GM06990 (cell line): ENCODE measurements around the gene SRRD.

Experiments
- DNase-seq: peaks from one replicate; pipeline ENCODE4 v3.0.0-alpha.2; 2011; ENCODE audit not compliant: insufficient read length; ENCODE audit errors: extremely low read depth
- H3K27me3 ChIP-seq: replicated peaks from 2 replicates; pipeline ENCODE4 v1.6.0; 2011; ENCODE audit warnings: low read length; ENCODE audit not compliant: control insufficient read depth, insufficient read depth
- H3K36me3 ChIP-seq: 2 replicates; pipeline ENCODE4 v1.5.1; 2011; ENCODE audit warnings: low read length; ENCODE audit not compliant: control insufficient read depth, insufficient read depth
- H3K4me3 ChIP-seq: replicated peaks from 2 replicates; pipeline ENCODE4 v1.5.1; 2011; ENCODE audit warnings: low read depth, mild to moderate bottlenecking, control low read depth, low read length
- TF ChIP-seq, protein P1 (sequence below): IDR thresholded peaks from 2 replicates; pipeline ENCODE4 v1.5.1; 2011; ENCODE audit warnings: low read length, control low read depth, mild to moderate bottlenecking, inconsistent platforms; ENCODE audit not compliant: insufficient read depth, poor library complexity, severe bottlenecking

The SRRD gene

DNA sequence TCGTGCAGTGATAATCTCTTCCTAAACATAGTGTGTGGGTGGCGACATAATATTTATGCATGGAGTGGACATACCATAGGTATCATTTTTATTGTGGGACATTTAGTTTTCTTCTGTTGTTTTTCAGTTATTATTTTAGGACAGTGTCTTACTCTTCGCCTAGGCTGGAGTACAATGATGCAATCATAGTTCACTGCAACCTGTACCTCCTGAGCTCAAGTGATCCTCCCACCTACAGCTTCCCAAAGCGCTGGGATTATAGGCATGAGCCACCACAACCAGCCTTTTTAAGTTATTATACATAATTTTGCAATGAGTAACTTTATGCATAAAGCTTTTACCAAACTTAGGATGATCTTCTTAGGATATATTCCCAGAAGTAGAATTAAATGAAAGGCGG lies 2.7 kb downstream of the SRRD start:
- Histone ChIP-seq H3K36me3 (peaks cover 15% of the 10 kb centered on the region), H3K4me3 (no peak overlapping the region), H3K27me3 (no peaks in the 10 kb centered on the region)
- TF ChIP-seq, protein P1, sequence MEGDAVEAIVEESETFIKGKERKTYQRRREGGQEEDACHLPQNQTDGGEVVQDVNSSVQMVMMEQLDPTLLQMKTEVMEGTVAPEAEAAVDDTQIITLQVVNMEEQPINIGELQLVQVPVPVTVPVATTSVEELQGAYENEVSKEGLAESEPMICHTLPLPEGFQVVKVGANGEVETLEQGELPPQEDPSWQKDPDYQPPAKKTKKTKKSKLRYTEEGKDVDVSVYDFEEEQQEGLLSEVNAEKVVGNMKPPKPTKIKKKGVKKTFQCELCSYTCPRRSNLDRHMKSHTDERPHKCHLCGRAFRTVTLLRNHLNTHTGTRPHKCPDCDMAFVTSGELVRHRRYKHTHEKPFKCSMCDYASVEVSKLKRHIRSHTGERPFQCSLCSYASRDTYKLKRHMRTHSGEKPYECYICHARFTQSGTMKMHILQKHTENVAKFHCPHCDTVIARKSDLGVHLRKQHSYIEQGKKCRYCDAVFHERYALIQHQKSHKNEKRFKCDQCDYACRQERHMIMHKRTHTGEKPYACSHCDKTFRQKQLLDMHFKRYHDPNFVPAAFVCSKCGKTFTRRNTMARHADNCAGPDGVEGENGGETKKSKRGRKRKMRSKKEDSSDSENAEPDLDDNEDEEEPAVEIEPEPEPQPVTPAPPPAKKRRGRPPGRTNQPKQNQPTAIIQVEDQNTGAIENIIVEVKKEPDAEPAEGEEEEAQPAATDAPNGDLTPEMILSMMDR: no peak
- no peak for DNase-seq

DNA sequence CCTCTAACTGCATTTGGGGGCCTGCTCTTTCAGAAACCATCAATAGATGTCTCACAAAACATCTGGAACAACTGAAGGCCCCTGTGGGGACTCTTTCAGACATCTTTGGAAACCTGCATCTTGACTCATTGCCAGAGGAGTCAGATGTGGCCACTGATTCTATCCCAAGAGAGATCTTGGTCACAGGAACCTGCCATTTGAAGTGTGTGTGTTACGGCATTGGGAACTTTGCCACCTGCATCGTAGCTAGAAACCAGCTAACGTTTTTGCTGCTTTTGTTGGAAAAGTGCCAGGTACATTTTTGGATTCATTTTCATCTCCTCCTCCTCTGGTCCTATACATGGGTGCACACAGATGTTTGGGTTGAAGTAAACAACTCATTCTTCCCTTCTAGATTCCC lies 4.3 kb downstream of the SRRD start:
- no peaks in the 10 kb centered on the region for H3K27me3 ChIP-seq
- H3K36me3 ChIP-seq: peaks cover 24% of the 10 kb centered on the region
- TF ChIP-seq, protein P1: no peak
- no peak for DNase-seq
- H3K4me3 ChIP-seq: no peak overlapping the region

DNA sequence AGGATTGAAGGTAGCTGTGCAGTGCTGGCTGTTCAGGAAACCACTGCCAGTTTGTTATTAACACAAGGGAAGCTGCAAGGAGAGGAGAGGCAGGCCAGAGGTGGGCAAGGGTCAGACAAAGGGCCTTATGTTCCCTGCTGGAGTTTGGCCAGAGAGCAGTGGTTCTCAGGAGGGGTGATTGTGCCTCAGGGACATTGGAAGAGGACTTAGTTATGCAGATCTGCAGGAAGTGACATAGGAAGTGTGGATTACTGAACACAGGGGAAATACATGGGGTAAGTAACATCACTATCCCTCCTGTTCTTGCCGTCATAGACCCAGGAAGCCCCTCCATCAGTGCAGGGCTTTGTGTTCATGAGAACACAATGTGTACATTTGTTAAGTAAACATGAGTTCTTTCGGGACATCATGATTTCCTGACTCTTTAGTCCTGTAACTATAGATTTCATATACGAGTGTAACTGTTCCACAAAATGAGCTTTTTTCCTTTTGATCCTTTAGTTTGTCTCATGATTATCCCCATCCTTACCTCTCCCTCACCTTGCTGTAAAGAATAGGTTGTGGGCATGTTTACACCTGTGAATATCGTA lies 5.9 kb downstream of the SRRD start:
- TF ChIP-seq, protein P1: no peak
- no peak for DNase-seq
- H3K27me3 ChIP-seq: no peaks in the 10 kb centered on the region
- H3K36me3 ChIP-seq: peaks cover 34% of the 10 kb centered on the region
- no peak overlapping the region for H3K4me3 ChIP-seq

DNA sequence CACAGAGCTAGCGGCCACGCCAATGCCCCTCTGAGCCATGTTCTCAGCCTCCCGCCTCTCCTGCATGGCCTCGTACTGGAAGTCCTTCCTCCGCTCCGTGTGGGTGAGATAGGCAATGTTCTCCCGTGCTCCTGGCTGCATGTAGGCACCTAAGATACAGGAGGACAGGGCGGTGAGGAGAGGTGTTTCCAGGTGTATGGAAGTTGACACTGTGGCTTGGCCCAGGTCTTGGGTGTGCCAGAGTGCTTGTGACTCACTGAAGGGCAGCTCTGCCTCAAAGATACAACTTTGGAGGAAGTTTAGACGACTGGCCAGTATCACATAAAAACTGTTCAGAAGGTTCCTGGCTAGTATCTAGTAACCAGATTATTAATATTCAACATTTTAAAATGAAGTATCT lies 8.5 kb downstream of the SRRD start:
- H3K4me3 ChIP-seq: no peak overlapping the region
- peaks cover 47% of the 10 kb centered on the region for H3K36me3 ChIP-seq
- no peak for DNase-seq
- no peaks in the 10 kb centered on the region for H3K27me3 ChIP-seq
- TF ChIP-seq, protein P1: no peak

DNA sequence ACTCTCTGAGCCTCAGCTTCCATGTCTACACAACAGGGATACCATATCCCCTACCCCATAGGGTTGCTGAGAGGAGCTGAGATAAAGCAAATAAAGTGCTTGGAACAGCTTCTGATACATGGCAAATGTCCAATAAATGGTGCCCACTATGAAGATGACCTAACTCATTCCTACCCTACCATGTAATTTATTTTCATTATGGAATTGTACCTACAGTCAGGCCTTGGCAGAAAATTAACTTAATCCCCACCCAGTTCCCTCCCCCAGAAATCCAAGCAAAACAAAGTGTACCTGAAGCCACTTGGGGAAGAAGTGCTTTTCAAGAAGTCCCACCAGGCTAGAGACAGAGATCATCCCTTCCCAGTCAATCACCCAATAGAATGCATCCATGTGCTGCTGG lies 10.8 kb downstream of the SRRD start:
- no peak for DNase-seq
- no peak overlapping the region for H3K4me3 ChIP-seq
- peaks cover 46% of the 10 kb centered on the region for H3K36me3 ChIP-seq
- TF ChIP-seq, protein P1: no peak
- H3K27me3 ChIP-seq: no peaks in the 10 kb centered on the region

DNA sequence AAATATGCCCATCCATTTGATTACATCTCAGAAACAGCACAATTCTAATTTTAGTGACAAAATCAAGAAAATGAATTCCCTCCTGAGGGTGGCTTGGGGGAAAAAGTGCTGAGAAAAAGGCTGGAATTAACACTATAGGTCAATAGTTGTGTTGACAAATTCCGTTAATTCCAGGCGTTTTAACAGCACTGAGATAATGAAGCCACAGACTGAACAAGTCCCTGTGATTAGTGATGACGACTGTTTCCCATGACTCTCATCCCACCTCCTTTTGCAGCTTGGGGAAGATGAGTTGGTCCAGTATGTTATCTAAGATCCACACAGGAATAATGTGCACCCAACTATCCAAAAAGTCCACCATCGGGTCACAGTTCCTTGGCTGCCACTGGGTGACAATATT lies 12.8 kb downstream of the SRRD start:
- TF ChIP-seq, protein P1: no peak
- H3K27me3 ChIP-seq: no peaks in the 10 kb centered on the region
- no peak for DNase-seq
- no peak overlapping the region for H3K4me3 ChIP-seq
- H3K36me3 ChIP-seq: peaks cover 42% of the 10 kb centered on the region
